K562 (cell line): ENCODE results near the gene TUBB4B.

Source experiments
- NFE2L1 ChIP-seq: fragments of 450-650 bp; IDR thresholded peaks from 2 replicates; pipeline ENCODE4 v1.6.1; 2016; ENCODE audit warnings: missing genetic modification characterization, low read depth, mild to moderate bottlenecking, missing compliant biosample characterization, moderate library complexity, borderline replicate concordance
- ZSCAN29 ChIP-seq: fragments of 450-650 bp; IDR thresholded peaks from 2 replicates; pipeline ENCODE4 v1.6.1; 2017

DNA sequence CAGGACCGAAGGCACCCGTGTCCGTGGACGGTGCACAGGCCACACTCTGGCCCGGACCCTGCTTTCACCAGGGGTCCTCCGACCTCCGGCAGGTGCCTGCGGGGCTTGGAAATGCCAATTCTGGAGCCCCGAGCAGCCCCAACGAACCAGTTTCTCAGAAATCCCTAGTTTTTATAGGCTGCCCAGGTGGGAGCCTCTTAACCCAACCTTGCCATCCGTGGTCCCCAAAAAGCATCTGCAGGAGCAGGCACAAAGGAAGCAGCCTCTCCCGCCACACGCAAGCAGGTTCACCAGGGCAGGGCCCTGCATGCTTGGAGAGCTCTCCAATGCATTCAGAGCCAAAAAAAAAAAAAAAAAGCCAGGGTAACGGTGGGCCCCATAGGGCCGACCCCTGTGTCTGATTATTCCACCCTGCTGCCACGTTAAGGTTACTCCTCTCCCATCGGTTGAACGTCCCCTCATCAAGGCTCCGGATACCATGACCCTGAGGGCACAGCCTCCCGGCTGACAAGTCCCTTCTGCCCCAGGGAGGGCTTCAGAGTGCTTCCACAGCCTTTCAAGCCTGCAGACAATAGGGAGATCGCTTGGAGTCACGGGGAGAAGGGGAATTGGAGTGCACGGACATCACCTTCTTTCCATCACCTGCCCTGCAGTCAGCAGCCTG is 39.8 kb upstream of the TUBB4B start:
- TF ChIP-seq ZSCAN29 = no peak
- TF ChIP-seq NFE2L1 = no peak
